ENCODE results near the gene COL1A1.

Gene COL1A1

GRCh38 chr17:50176559-50177357, 24.7 kb downstream of the COL1A1 start:
- Histone ChIP-seq H3K4me3 (ENCODE audit: control insufficient read depth in 1 of 7, extremely low read depth in 1 of 7, insufficient read depth in 4 of 7, low read depth in 2 of 7, low read length in 6 of 7) (no peak overlapping the region), H3K27ac (ENCODE audit: insufficient read depth in 1 of 2, low read depth in 1 of 2, low read length in 2 of 2, poor library complexity in 1 of 2, severe bottlenecking in 2 of 2) (no peak overlapping the region), H3K4me1 (ENCODE audit: control extremely low read depth in 1 of 4, control insufficient read depth in 4 of 4, insufficient read depth in 4 of 4, low read length in 3 of 4) (peaks cover 0 to 12% (median 9%) of the 10 kb centered on the region in 4 experiments), H3K36me3 (ENCODE audit: control insufficient read depth in 4 of 4, insufficient read depth in 4 of 4, low read length in 3 of 4) (no peaks in the 10 kb centered on the region), H3K9me3 (ENCODE audit: control extremely low read depth in 1 of 5, control insufficient read depth in 4 of 5, insufficient read depth in 2 of 5, low read depth in 1 of 5, low read length in 4 of 5) (no peaks in the 10 kb centered on the region), H3K27me3 (replicated peaks in 2 of 5; ENCODE audit: control insufficient read depth in 4 of 5, insufficient read depth in 5 of 5, low read length in 4 of 5) (no peaks in the 10 kb centered on the region)
- WGBS (ENCODE audit: insufficient coverage), result 98% methylated on average over 13 of the region's 20 CpGs
- ChIA-PET POLR2A (no interaction called here), CTCF (interaction anchor here (1.0 to 3.9 kb wide), 12 partner anchors 7 to 122 kb away, joined by 3 to 27 read pairs (median 4); partner anchors contain the start of genes COL1A1, SGCA and TMEM92)
- no peak for DNase-seq

GRCh38 chr17:50175035-50175807, 26.2 kb downstream of the COL1A1 start:
- DNase-seq, result no peak
- POLR2A ChIA-PET, result no interaction called here
- Histone ChIP-seq H3K4me1 (ENCODE audit: control extremely low read depth in 1 of 4, control insufficient read depth in 4 of 4, insufficient read depth in 4 of 4, low read length in 3 of 4) (peaks cover 0 to 12% (median 9%) of the 10 kb centered on the region in 4 experiments), H3K27me3 (replicated peaks in 2 of 5; ENCODE audit: control insufficient read depth in 4 of 5, insufficient read depth in 5 of 5, low read length in 4 of 5) (no peaks in the 10 kb centered on the region), H3K36me3 (ENCODE audit: control insufficient read depth in 4 of 4, insufficient read depth in 4 of 4, low read length in 3 of 4) (no peaks in the 10 kb centered on the region), H3K9me3 (ENCODE audit: control extremely low read depth in 1 of 5, control insufficient read depth in 4 of 5, insufficient read depth in 2 of 5, low read depth in 1 of 5, low read length in 4 of 5) (no peaks in the 10 kb centered on the region), H3K4me3 (ENCODE audit: control insufficient read depth in 1 of 7, extremely low read depth in 1 of 7, insufficient read depth in 4 of 7, low read depth in 2 of 7, low read length in 6 of 7) (no peak overlapping the region), H3K27ac (ENCODE audit: insufficient read depth in 1 of 2, low read depth in 1 of 2, low read length in 2 of 2, poor library complexity in 1 of 2, severe bottlenecking in 2 of 2) (no peak overlapping the region)
- 100% methylated on average over 8 of the region's 16 CpGs for WGBS (ENCODE audit: insufficient coverage)
- CTCF ChIA-PET, result interaction anchor here (0.7 to 7.7 kb wide), 8 partner anchors 10 to 121 kb away, joined by 3 to 87 read pairs (median 4); partner anchors contain the start of genes COL1A1, SGCA and TMEM92

GRCh38 chr17:50174444-50174843, 27.0 kb downstream of the COL1A1 start:
- Histone ChIP-seq H3K27ac (ENCODE audit: insufficient read depth in 1 of 2, low read depth in 1 of 2, low read length in 2 of 2, poor library complexity in 1 of 2, severe bottlenecking in 2 of 2) (no peak overlapping the region), H3K9me3 (ENCODE audit: control extremely low read depth in 1 of 5, control insufficient read depth in 4 of 5, insufficient read depth in 2 of 5, low read depth in 1 of 5, low read length in 4 of 5) (no peaks in the 10 kb centered on the region), H3K4me3 (ENCODE audit: control insufficient read depth in 1 of 7, extremely low read depth in 1 of 7, insufficient read depth in 4 of 7, low read depth in 2 of 7, low read length in 6 of 7) (no peak overlapping the region), H3K27me3 (replicated peaks in 2 of 5; ENCODE audit: control insufficient read depth in 4 of 5, insufficient read depth in 5 of 5, low read length in 4 of 5) (no peaks in the 10 kb centered on the region), H3K4me1 (ENCODE audit: control extremely low read depth in 1 of 4, control insufficient read depth in 4 of 4, insufficient read depth in 4 of 4, low read length in 3 of 4) (peaks cover 0 to 12% (median 9%) of the 10 kb centered on the region in 4 experiments), H3K36me3 (ENCODE audit: control insufficient read depth in 4 of 4, insufficient read depth in 4 of 4, low read length in 3 of 4) (no peaks in the 10 kb centered on the region)
- no peak for DNase-seq
- WGBS (ENCODE audit: insufficient coverage), result no CpG with 5 or more reads among the region's 6 CpGs
- CTCF ChIA-PET, result interaction anchor here (0.7 to 7.7 kb wide), 10 partner anchors 9 to 122 kb away, joined by 3 to 87 read pairs (median 4); partner anchors contain the start of genes COL1A1 and SGCA
- POLR2A ChIA-PET, result no interaction called here

DNA sequence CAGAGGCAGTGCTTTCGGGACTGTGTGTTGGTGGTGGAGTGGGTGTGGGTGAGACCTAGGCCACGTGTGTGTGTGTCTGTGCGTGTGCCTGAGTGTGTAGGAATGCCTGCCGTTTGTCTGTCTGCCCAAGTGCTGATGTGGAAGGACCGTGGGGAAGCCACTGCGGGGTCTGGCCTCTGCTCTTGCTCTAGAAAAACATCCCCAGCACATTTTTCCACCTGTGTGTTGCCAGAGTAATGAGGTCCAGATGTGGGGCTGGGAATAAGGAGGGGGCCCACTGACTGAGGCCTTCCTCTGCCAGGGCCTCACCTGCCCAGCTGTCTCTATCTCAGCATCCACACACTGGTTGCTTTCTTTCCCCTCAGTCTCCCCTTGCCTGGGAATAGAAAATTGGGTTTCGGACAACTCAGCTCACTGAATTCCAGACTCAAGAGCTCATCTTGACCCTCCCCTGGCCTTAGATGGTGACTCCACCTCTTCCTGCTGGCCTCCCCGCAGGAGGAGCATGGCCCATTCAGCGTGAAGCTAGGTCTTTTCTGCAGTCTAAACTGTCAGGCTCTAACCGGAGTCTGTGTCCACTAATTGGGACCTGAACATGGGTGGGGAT, 28.0 kb downstream of the COL1A1 start:
- POLR2A ChIA-PET, result no interaction called here
- peaks cover 0 to 15% (median 8%) of the 10 kb centered on the region in 4 experiments for H3K4me1 ChIP-seq (ENCODE audit: control extremely low read depth in 1 of 4, control insufficient read depth in 4 of 4, insufficient read depth in 4 of 4, low read length in 3 of 4)
- no peaks in the 10 kb centered on the region for H3K27me3 ChIP-seq (replicated peaks in 2 of 5; ENCODE audit: control insufficient read depth in 4 of 5, insufficient read depth in 5 of 5, low read length in 4 of 5)
- DNase-seq, result no peak
- WGBS (ENCODE audit: insufficient coverage), result 96% methylated on average over 4 of the region's 10 CpGs
- CTCF ChIA-PET, result interaction anchor here (0.9 to 7.7 kb wide), 7 partner anchors 12 to 123 kb away, joined by 3 to 87 read pairs (median 6); partner anchors contain the start of gene COL1A1
- no peaks in the 10 kb centered on the region for H3K36me3 ChIP-seq (ENCODE audit: control insufficient read depth in 4 of 4, insufficient read depth in 4 of 4, low read length in 3 of 4)
- no peaks in the 10 kb centered on the region for H3K9me3 ChIP-seq (ENCODE audit: control extremely low read depth in 1 of 5, control insufficient read depth in 4 of 5, insufficient read depth in 2 of 5, low read depth in 1 of 5, low read length in 4 of 5)
- no peak overlapping the region for H3K27ac ChIP-seq (ENCODE audit: insufficient read depth in 1 of 2, low read depth in 1 of 2, low read length in 2 of 2, poor library complexity in 1 of 2, severe bottlenecking in 2 of 2)
- H3K4me3 ChIP-seq (ENCODE audit: control insufficient read depth in 1 of 7, extremely low read depth in 1 of 7, insufficient read depth in 4 of 7, low read depth in 2 of 7, low read length in 6 of 7), result no peak overlapping the region

DNA sequence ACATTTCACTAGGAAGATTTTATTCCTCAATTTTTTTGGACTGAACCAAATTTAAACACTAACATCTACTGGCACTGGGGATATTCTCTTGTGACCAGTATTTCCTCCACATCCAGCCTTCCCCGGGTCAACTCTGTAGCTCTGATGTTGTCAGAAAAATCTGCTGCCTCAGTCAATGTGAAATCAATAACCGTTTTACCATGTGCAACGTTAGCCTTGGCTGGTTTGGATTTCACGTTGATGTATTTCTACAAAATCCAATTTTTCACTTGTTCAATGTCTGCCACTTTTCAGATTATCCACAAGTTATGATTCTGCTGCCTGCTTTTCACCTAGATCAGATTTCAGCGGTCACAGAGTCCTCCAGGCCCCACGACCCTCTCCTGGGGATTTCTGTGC, 28.5 kb downstream of the COL1A1 start:
- Histone ChIP-seq H3K4me3 (ENCODE audit: control insufficient read depth in 1 of 7, extremely low read depth in 1 of 7, insufficient read depth in 4 of 7, low read depth in 2 of 7, low read length in 6 of 7) (no peak overlapping the region), H3K9me3 (ENCODE audit: control extremely low read depth in 1 of 5, control insufficient read depth in 4 of 5, insufficient read depth in 2 of 5, low read depth in 1 of 5, low read length in 4 of 5) (no peaks in the 10 kb centered on the region), H3K27ac (ENCODE audit: insufficient read depth in 1 of 2, low read depth in 1 of 2, low read length in 2 of 2, poor library complexity in 1 of 2, severe bottlenecking in 2 of 2) (no peak overlapping the region), H3K4me1 (ENCODE audit: control extremely low read depth in 1 of 4, control insufficient read depth in 4 of 4, insufficient read depth in 4 of 4, low read length in 3 of 4) (peaks cover 0 to 10% (median 6%) of the 10 kb centered on the region in 4 experiments), H3K36me3 (ENCODE audit: control insufficient read depth in 4 of 4, insufficient read depth in 4 of 4, low read length in 3 of 4) (no peaks in the 10 kb centered on the region), H3K27me3 (replicated peaks in 2 of 5; ENCODE audit: control insufficient read depth in 4 of 5, insufficient read depth in 5 of 5, low read length in 4 of 5) (no peaks in the 10 kb centered on the region)
- ChIA-PET POLR2A (interaction anchor here (0.6 kb wide), 1 partner anchor 67 kb away, joined by 7 read pairs; no protein-coding TSS in a partner anchor), CTCF (interaction anchor here (0.8 to 7.7 kb wide), 4 partner anchors 11 to 119 kb away, joined by 3 to 87 read pairs (median 10); partner anchors contain the start of gene COL1A1)
- WGBS (ENCODE audit: insufficient coverage), result 98% methylated on average over 4 of the region's 6 CpGs
- no peak for DNase-seq

GRCh38 chr17:50172130-50172529, 29.3 kb downstream of the COL1A1 start:
- no peak for DNase-seq
- no peak overlapping the region for H3K4me3 ChIP-seq (ENCODE audit: control insufficient read depth in 1 of 7, extremely low read depth in 1 of 7, insufficient read depth in 4 of 7, low read depth in 2 of 7, low read length in 6 of 7)
- 95% methylated on average over 10 of the region's 11 CpGs for WGBS (ENCODE audit: insufficient coverage)
- H3K27me3 ChIP-seq (replicated peaks in 2 of 5; ENCODE audit: control insufficient read depth in 4 of 5, insufficient read depth in 5 of 5, low read length in 4 of 5), result no peaks in the 10 kb centered on the region
- ChIA-PET POLR2A (no interaction called here), CTCF (interaction anchor here (0.8 to 7.7 kb wide), 5 partner anchors 11 to 125 kb away, joined by 3 to 87 read pairs (median 11); partner anchors contain the start of gene COL1A1)
- H3K27ac ChIP-seq (ENCODE audit: insufficient read depth in 1 of 2, low read depth in 1 of 2, low read length in 2 of 2, poor library complexity in 1 of 2, severe bottlenecking in 2 of 2), result no peak overlapping the region
- no peaks in the 10 kb centered on the region for H3K36me3 ChIP-seq (ENCODE audit: control insufficient read depth in 4 of 4, insufficient read depth in 4 of 4, low read length in 3 of 4)
- H3K9me3 ChIP-seq (ENCODE audit: control extremely low read depth in 1 of 5, control insufficient read depth in 4 of 5, insufficient read depth in 2 of 5, low read depth in 1 of 5, low read length in 4 of 5), result no peaks in the 10 kb centered on the region
- peaks cover 0 to 6% (median 3%) of the 10 kb centered on the region in 4 experiments for H3K4me1 ChIP-seq (ENCODE audit: control extremely low read depth in 1 of 4, control insufficient read depth in 4 of 4, insufficient read depth in 4 of 4, low read length in 3 of 4)

Data from common myeloid progenitor, CD34-positive (primary cell).